HG03354 (cell line): ENCODE data around the gene EFS.

Experiments used
- ATAC-seq: cut with Tn5 transposase; IDR thresholded peaks from one replicate; pipeline ENCODE4 v1.9.1; 2021; ENCODE audit warnings: mild to moderate bottlenecking; ENCODE audit not compliant: unreplicated experiment, poor library complexity, severe bottlenecking

Gene EFS, protein sequence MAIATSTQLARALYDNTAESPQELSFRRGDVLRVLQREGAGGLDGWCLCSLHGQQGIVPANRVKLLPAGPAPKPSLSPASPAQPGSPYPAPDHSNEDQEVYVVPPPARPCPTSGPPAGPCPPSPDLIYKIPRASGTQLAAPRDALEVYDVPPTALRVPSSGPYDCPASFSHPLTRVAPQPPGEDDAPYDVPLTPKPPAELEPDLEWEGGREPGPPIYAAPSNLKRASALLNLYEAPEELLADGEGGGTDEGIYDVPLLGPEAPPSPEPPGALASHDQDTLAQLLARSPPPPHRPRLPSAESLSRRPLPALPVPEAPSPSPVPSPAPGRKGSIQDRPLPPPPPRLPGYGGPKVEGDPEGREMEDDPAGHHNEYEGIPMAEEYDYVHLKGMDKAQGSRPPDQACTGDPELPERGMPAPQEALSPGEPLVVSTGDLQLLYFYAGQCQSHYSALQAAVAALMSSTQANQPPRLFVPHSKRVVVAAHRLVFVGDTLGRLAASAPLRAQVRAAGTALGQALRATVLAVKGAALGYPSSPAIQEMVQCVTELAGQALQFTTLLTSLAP

GRCh38 chr14:23365036-23365731 lies at the start of gene EFS:
Gene EFS, minus strand, starts transcription at chr14:23365172. Its CDS starts 147 bp downstream, at chr14:23365025.
- ATAC-seq, result no peak

DNA sequence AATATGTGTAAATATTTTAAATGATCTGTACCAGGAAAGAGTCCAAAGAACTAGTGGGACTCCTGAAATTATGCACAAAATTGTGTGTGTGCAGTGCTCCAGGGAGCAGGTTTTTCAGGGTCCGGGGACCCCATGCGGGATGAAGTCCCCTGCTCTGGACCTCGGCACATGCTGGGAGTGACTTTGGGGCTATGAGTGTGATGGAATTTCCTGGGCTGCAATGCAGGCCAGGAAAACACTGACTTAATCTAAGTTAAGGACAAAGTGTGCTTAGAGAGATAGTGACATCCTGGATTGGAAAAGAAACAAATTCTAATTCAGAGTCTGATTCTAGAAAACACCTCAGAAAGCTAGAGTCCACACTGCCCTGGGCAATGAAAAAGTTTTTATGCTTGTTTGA lies 49.3 kb upstream of the EFS start:
- ATAC-seq, result no peak

DNA sequence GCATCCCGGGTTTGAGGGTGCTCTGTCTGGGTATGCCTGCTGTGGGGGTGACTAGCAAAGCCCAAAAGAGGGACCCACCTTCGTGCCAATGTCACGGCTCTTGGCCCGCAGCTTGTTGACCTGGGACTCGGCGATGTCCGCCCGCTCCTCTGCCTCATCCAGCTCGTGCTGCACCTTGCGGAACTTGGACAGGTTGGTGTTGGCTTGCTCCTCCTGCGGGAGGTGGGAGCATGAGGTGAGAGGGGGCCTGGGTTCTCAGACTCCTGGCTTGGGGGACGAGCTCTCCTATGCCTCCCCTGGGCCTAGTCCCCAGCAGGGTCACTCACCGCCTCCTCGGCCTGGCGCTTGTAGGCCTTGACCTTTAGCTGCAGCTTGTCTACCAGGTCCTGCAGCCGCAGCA lies 48.7 kb upstream of the EFS start:
- ATAC-seq, result no peak

DNA sequence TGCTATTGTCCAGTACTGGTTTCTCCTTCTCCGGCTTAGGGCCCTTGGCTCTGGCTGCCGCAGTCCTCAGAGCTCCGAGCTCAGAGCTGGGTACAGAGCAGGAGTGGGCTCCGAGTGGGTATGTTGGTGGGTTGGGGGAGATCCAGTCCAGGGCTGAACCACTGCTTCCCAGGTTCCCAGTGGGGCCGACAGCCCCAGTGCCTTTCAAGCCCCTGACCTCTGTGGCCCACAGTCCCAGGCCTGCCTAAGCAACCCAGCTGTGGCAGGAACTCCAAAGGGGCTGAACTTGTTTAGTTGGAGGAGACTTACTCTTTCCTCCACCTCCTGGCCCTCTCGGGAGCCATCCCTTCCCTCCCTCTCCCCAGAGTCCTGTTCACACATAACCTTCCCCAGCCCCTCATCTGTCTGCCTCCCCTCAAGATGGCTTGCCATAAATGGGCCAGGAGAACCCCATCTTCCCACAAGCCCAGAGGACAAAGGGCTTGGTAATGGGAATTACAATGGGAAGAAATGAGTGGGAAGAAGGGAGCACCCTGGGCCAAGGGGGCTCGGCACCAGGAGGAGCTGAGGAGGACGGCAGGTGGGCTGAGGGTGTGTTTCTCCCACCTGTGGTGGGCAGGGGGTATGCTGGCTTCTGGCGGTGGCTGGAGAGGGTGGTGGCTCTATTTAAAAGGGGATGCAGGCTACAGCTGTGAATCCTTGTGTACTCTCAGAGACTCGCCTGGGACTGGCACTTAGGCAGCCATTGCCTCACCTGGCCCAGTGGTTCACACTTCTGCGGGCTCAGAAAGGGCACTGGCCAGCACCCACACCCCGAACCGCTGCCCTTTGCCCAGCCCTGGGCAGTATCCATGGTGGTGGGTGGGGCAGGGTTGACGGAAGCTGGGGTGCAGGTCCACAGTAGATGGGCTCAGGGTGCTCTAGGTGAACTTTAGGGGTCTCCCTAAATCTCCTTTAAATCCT lies 46.9 kb upstream of the EFS start:
- ATAC-seq, result no peak

DNA sequence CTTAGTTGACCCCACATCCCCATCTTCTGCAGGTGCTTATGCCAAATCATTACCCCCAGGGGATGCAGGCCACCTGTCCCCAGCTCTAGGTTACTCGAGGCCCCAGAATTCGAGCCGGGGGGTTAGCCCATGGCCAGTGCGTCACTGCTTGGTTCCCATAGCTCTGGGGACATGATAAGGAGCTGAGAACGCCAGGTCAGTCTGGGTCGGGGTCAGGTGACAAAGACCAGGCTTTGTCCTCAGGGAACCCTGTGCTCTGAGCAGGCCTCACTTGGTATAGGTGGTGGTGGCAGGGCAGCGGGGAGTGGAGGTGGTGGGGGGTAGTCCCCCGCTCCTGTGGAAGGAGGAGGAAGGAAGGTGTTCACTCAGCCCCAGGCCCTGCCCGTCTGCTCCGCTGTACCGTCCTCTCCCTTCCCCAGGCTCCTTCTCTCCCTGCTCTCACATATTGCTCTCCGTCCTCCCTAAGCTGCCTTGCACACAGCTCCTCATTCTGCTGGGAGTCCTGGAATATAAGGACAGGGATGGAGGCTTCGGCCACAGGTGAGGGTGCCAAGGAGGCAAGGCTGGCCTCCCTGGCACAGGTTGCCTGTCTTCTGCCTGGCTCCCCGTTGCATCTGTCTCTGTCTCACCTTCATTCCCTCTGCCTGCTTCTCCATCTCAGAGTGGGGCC lies 45.1 kb upstream of the EFS start:
- ATAC-seq, result no peak

DNA sequence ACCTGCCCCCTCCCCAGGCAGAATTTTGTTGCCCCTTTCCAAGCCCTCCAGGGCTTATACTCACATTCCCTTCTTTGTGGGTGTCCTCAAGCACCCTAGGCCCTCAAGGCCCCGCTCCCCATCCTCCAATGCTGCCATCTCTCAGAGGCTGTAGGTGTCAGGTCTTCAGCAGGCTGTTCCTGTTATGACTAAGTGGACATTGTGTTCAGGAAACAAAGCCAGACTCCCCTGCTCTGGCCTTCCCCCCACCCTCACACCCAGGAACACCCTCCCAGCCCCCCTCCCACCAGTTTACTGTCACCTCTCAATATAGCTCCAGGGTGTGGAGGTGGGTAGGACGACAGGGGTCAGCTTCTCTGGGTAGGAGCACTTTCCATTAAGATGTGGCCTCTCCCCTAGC lies 44.5 kb upstream of the EFS start:
- no peak for ATAC-seq

DNA sequence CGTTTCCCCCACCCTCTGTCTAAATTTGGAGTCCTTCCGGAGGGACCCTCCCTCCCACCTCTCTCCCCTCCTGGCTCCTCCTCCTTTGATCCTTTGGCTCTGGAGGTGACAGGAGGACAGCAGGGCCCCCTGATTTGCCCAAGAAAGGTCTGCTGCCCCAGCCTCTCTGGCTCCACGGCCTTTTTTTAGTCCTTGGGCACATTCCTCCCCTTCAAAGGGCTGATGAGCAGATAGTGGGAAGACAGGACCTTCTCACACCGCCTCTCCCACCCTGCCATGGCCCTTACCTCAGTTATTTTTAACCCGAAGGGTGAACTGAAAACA lies 43.3 kb upstream of the EFS start:
- ATAC-seq, result no peak

DNA sequence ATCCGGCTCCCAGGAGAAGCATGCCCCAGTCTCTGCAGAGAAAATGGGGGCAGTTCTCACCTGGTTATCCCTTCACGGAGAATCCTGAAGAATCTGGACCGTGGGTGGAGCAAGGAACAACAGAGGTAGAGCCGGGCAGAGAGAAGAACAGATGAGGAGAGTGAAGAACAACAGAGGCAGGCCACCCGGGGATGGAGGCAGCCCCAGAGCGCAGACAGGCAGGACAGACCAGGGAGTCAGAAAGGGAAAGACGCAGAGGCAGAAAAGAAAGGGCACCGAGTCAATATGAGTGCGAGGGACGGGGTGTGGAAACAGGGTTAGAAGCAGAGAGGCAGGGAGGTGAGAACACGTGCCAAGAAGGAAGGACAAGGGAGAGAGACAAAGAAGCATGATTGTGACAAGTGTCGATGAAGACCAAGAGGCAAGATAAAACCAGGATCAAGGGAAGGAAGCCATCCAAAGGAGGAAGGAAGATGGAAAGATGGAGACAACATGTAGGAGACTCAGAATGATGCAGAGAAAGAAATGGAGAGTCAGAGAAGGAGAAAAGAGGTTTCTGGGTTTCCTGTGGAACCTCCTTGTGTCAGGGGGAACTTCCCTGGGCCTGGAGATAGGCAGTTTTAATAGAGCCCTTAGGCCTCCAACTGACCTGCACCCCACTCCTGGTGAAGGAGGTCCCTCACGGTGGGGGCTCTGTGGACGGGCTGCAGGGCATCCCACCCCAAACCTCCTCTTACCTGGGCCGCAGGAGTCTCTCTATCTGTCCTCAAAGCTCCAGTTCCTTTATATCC lies 42.7 kb upstream of the EFS start, which contains the start of gene MYH6:
MYH6 (minus strand) TSS at position 758 of the 791 bp plus-strand sequence. CDS start 1,050 bp downstream, outside the sequence.
- ATAC-seq, result no peak

GRCh38 chr14:23406725-23407355 lies 41.9 kb upstream of the EFS start:
- no peak for ATAC-seq

DNA sequence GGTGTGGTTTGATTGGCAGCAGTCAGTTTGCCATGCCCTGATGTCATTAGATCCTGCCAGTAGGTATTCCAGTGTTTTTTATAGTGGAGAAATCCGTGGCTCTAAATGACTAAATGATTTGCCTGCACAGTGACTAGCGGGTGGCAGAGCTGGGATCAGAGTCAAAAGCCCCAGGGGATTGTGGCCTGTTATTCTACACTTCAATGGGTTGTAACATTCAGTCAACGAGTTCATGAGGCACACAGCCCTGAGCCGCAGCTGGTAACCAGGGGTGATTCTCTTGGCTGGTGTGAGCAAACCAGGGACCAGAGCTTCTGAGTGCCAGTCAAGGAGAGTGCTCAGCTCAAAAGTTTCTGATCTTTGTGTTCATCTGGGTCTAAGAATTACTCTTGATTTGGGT lies 41.3 kb upstream of the EFS start:
- ATAC-seq, result no peak

- no peak for ATAC-seq
Observed at GRCh38 chr14:23405516-23406025, 40.6 kb upstream of the EFS start.

GRCh38 chr14:23405096-23405495 lies 40.1 kb upstream of the EFS start:
- ATAC-seq, result no peak

DNA sequence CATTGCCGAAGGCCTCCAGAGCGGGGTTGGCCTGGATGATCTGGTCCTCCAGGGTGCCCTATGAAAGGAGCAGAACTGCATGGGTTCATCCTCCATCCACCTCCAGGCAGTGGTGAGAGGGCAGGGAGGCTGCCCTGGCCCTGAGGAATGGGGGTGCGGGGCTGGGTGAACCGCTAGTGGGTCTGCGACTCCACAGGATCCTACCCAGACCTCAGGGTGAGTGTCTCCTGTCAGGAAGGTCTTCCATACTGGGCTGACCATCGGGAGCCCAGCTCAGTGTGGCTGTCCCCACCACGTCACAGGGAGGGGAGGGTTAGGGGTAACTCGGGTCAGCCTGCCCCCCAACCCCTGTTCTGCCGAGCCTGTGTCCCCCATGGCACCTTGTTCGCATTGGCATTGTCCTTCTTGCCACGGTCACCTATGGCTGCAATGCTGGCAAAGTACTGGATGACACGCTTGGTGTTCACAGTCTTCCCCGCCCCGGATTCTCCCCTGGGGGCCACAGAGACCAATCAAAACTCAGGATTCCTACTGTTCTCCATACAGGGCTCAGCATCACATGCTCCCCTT lies 39.4 kb upstream of the EFS start:
- ATAC-seq, result no peak

- ATAC-seq, result no peak
Observed at GRCh38 chr14:23403908-23404307, 38.9 kb upstream of the EFS start.

GRCh38 chr14:23403139-23403438 lies 38.1 kb upstream of the EFS start:
- no peak for ATAC-seq

GRCh38 chr14:23402296-23403138 lies 37.5 kb upstream of the EFS start:
- ATAC-seq, result no peak

DNA sequence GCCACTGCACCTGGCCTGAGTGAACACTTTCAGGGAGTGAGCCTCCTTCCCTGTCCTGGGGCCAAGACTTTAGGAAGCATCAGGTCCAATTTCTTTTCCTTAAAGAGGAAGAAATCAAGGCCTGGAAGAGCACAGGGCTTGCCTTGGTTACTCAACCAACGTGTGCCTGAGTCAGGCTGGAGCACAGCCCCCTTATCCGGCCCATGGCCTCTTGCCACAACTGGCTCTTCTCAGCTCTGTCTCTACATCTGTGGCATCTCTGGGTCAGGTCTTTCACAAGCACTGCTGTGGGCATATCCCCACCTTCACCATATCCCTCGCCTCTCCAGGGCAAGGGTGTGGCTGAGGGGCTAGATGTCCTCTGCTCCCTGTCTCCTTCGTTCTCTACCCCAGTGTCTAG lies 36.3 kb upstream of the EFS start:
- ATAC-seq, result no peak
